ENCODE data around the gene RAPGEF5. TPM values are rescaled to one million over a fixed set of nuclear protein-coding genes. Genes with fewer than 3 reads are reported as not detected.

The RAPGEF5 gene
- total and polyA plus RNA-seq, 4 donors: 7.1 to 54.8 (median 13.0) TPM

DNA sequence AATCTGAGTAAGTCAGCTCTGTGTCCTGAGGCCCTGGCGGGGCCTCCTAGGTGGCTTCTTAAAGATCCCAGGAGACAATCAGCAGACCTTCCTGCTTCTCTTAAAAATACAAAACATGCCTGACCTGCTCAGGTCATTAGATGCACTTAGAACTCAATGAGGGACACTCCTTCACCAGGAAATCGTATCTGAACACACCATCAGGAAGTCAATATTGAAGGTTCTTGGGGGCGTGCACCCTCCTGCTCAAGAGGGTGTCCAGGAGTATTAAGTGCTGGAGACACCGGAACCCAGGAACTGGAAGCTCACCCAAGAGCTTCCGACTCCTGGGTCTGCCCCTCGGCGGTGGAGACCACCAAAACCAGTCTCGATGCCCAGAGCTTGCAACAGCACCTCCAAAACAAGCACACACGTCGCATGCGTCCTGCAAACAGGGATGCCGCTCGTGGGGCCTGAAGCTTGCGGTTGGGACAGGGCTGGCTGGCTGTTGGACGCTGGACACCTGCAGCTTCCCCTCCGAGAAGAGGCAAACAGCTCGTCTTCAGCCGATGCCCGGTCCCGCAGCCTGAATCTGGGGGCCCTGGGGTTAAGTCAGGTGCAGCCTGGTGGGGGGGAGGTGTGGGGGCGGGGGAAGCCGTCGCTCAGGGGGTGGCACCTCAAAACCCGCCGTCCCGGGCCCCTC is 803 bp downstream of the RAPGEF5 start:
- no peaks in the 10 kb centered on the region for H3K27me3 ChIP-seq (ENCODE audit: control insufficient read depth in 4 of 4, insufficient read depth in 4 of 4, low read length in 3 of 4)
- H3K4me3 ChIP-seq (ENCODE audit: low read depth in 1 of 3, low read length in 3 of 3): peak overlapping the region; percentile 34 to 79 (median 61)
- TF ChIP-seq SP1 (IDR thresholded peaks at IDR 0.05): no peak
- no peak for TF ChIP-seq RAD21 (IDR thresholded peaks at IDR 0.05)
- no peak for TF ChIP-seq FOXA1 (IDR thresholded peaks at IDR 0.05)
- no peak for TF ChIP-seq ZBTB33 (IDR thresholded peaks at IDR 0.05)
- no peak for TF ChIP-seq TAF1 (conservative IDR thresholded peaks at IDR 0.05)
- no peak for TF ChIP-seq ATF3 (IDR thresholded peaks at IDR 0.05)
- no peak for TF ChIP-seq HNF4G (IDR thresholded peaks at IDR 0.05)
- TF ChIP-seq, protein P1, sequence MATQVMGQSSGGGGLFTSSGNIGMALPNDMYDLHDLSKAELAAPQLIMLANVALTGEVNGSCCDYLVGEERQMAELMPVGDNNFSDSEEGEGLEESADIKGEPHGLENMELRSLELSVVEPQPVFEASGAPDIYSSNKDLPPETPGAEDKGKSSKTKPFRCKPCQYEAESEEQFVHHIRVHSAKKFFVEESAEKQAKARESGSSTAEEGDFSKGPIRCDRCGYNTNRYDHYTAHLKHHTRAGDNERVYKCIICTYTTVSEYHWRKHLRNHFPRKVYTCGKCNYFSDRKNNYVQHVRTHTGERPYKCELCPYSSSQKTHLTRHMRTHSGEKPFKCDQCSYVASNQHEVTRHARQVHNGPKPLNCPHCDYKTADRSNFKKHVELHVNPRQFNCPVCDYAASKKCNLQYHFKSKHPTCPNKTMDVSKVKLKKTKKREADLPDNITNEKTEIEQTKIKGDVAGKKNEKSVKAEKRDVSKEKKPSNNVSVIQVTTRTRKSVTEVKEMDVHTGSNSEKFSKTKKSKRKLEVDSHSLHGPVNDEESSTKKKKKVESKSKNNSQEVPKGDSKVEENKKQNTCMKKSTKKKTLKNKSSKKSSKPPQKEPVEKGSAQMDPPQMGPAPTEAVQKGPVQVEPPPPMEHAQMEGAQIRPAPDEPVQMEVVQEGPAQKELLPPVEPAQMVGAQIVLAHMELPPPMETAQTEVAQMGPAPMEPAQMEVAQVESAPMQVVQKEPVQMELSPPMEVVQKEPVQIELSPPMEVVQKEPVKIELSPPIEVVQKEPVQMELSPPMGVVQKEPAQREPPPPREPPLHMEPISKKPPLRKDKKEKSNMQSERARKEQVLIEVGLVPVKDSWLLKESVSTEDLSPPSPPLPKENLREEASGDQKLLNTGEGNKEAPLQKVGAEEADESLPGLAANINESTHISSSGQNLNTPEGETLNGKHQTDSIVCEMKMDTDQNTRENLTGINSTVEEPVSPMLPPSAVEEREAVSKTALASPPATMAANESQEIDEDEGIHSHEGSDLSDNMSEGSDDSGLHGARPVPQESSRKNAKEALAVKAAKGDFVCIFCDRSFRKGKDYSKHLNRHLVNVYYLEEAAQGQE (IDR thresholded peaks at IDR 0.05): no peak
- no peak for TF ChIP-seq YY1 (IDR thresholded peaks at IDR 0.05)
- no peak for TF ChIP-seq RXRA (IDR thresholded peaks at IDR 0.05)
- TF ChIP-seq NR2F2 (IDR thresholded peaks at IDR 0.05): no peak
- TF ChIP-seq, protein P2, sequence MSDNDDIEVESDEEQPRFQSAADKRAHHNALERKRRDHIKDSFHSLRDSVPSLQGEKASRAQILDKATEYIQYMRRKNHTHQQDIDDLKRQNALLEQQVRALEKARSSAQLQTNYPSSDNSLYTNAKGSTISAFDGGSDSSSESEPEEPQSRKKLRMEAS (IDR thresholded peaks at IDR 0.05): no peak
- no peak for TF ChIP-seq JUND (IDR thresholded peaks at IDR 0.05)
- TF ChIP-seq FOXA2 (IDR thresholded peaks at IDR 0.05): no peak
- TF ChIP-seq EGR1 (IDR thresholded peaks at IDR 0.05; ENCODE audit: low read depth in 2 of 2): no peak
- TF ChIP-seq GABPA (IDR thresholded peaks at IDR 0.05 in 1 of 2, conservative IDR thresholded peaks at IDR 0.05 in 1 of 2): no peak
- no peak for TF ChIP-seq CTCF (IDR thresholded peaks at IDR 0.05; ENCODE audit: low read depth, low read length, missing input control)
- H3K9ac ChIP-seq (ENCODE audit: low read depth in 1 of 2, low read length in 2 of 2): peak overlapping the region in 1 of 2 donors; percentile 79
- DNase-seq (ENCODE audit: low spot score): no peak
- no peaks in the 10 kb centered on the region for H3K36me3 ChIP-seq (ENCODE audit: control insufficient read depth in 4 of 4, insufficient read depth in 3 of 4, low read depth in 1 of 4, low read length in 3 of 4)
- WGBS: 8% methylated on average over 26 of the region's 26 CpGs
- peak overlapping the region; percentile 63 to 73 for H3K27ac ChIP-seq (ENCODE audit: low read depth in 1 of 2, low read length in 2 of 2)
- H3K4me1 ChIP-seq (ENCODE audit: control insufficient read depth in 4 of 4, insufficient read depth in 4 of 4, low read length in 3 of 4): peaks cover 0 to 41% (median 14%) of the 10 kb centered on the region in 4 donors
- no peaks in the 10 kb centered on the region for H3K9me3 ChIP-seq (ENCODE audit: control insufficient read depth in 4 of 4, low read length in 3 of 4)
